Neural progenitor cell (in vitro differentiated cells): ENCODE data around the gene NUCB2. TPM values are rescaled to one million over a fixed set of nuclear protein-coding genes. Genes with fewer than 3 reads are reported as not detected.

Experiments
- DNase-seq: peaks from one replicate; pipeline ENCODE4 v3.0.0-alpha.2; 2016; ENCODE audit warnings: low spot score
- H2AFZ ChIP-seq: fragments of 200-600 bp; sonication (generic); replicated peaks from 2 replicates; pipeline ENCODE4 v1.6.1; 2016; ENCODE audit warnings: antibody characterized with exemption
- H3F3A ChIP-seq: fragments of 200-600 bp; sonication (generic); 2 replicates; pipeline ENCODE4 v1.6.1; 2016; ENCODE audit warnings: antibody characterized with exemption, low read depth
- H3K27ac ChIP-seq: fragments of 200-600 bp; sonication (generic); 2 replicates; pipeline ENCODE4 v1.5.1; 2016; ENCODE audit warnings: mild to moderate bottlenecking
- H3K27me3 ChIP-seq: fragments of 200-600 bp; sonication (generic); 2 replicates; pipeline ENCODE4 v1.6.1; 2016; ENCODE audit warnings: mild to moderate bottlenecking, moderate library complexity
- H3K36me3 ChIP-seq: fragments of 200-600 bp; sonication (generic); 2 replicates; pipeline ENCODE4 v1.5.1; 2016
- H3K4me1 ChIP-seq: fragments of 200-600 bp; sonication (generic); 2 replicates; pipeline ENCODE4 v1.6.1; 2016; ENCODE audit warnings: mixed run types
- H3K4me2 ChIP-seq: fragments of 200-600 bp; sonication (generic); 2 replicates; pipeline ENCODE4 v1.6.1; 2016
- H3K4me3 ChIP-seq: fragments of 200-600 bp; sonication (generic); 2 replicates; pipeline ENCODE4 v1.5.1; 2016
- H3K79me2 ChIP-seq: fragments of 200-600 bp; sonication (generic); 2 replicates; pipeline ENCODE4 v1.6.1; 2016; ENCODE audit warnings: low read depth
- H3K9ac ChIP-seq: fragments of 200-600 bp; sonication (generic); 2 replicates; pipeline ENCODE4 v1.6.1; 2016
- H3K9me3 ChIP-seq: fragments of 200-600 bp; sonication (generic); 2 replicates; pipeline ENCODE4 v1.5.1; 2016; ENCODE audit warnings: low read depth
- H4K20me1 ChIP-seq: fragments of 200-600 bp; sonication (generic); 2 replicates; pipeline ENCODE4 v1.6.1; 2016; ENCODE audit warnings: low read depth
- H3K27ac Mint-ChIP-seq: 3 replicates; pipeline ENCODE4 v1.8.0; 2021; ENCODE audit warnings: mixed read lengths
- H3K27me3 Mint-ChIP-seq: 2 replicates; pipeline ENCODE4 v1.8.0; 2022; ENCODE audit warnings: low read depth, mild to moderate bottlenecking, inconsistent platforms, moderate library complexity, mixed read lengths; ENCODE audit not compliant: insufficient read depth
- H3K36me3 Mint-ChIP-seq: 3 replicates; pipeline ENCODE4 v1.8.0; 2021; ENCODE audit warnings: mixed read lengths
- H3K4me1 Mint-ChIP-seq: 3 replicates; pipeline ENCODE4 v1.8.0; 2021; ENCODE audit warnings: mixed read lengths
- H3K4me3 Mint-ChIP-seq: 3 replicates; pipeline ENCODE4 v1.8.0; 2021; ENCODE audit warnings: mild to moderate bottlenecking, moderate library complexity, mixed read lengths
- H3K9me3 Mint-ChIP-seq: 3 replicates; pipeline ENCODE4 v1.8.0; 2020; ENCODE audit warnings: mixed read lengths
- CTCF ChIP-seq: fragments of 200-600 bp; sonication (generic); IDR thresholded peaks from 2 replicates; pipeline ENCODE4 v1.5.1; 2017; ENCODE audit warnings: antibody characterized with exemption, mild to moderate bottlenecking
- EZH2 ChIP-seq: fragments of 200-600 bp; sonication (generic); IDR thresholded peaks from 2 replicates; pipeline ENCODE4 v1.6.1; 2017; ENCODE audit warnings: antibody characterized with exemption, mild to moderate bottlenecking, moderate library complexity
- EZH2phosphoT487 ChIP-seq: fragments of 200-600 bp; sonication (generic); IDR thresholded peaks from 2 replicates; pipeline ENCODE4 v1.6.1; 2017; ENCODE audit warnings: antibody characterized with exemption
- total RNA-seq: library from RNA; depleted of rRNA; stranded (reverse); fragments of >200 nt; gene quantifications from 2 replicates; pipeline ENCODE4 v1.2.3, GENCODE V29; 2015; ENCODE audit warnings: low replicate concordance

Gene NUCB2
- total RNA-seq, 1 donor from 2014 or later = 80.1 TPM

- Histone ChIP-seq H3K79me2 (no peaks in the 10 kb centered on the region), H3K4me2 (no peak overlapping the region), H3K36me3 (no peaks in the 10 kb centered on the region), H3F3A (no peaks in the 10 kb centered on the region), H3K9ac (no peak overlapping the region), H3K4me1 (no peaks in the 10 kb centered on the region), H3K27me3 (no peaks in the 10 kb centered on the region), H4K20me1 (no peaks in the 10 kb centered on the region), H2AFZ (no peak overlapping the region), H3K27ac (no peak overlapping the region), H3K9me3 (no peaks in the 10 kb centered on the region), H3K4me3 (no peak overlapping the region)
- Mint-ChIP-seq H3K27me3 (no peaks in the 10 kb centered on the region), H3K9me3 (no peaks in the 10 kb centered on the region), H3K4me1 (no peaks in the 10 kb centered on the region), H3K27ac (no peak overlapping the region), H3K36me3 (peaks cover 14% of the 10 kb centered on the region), H3K4me3 (no peak overlapping the region)
- TF ChIP-seq CTCF (no peak), EZH2 (no peak), EZH2phosphoT487 (no peak)
- no peak for DNase-seq
These were observed 9.8 kb downstream of the NUCB2 start for GRCh38 chr11:17286332-17286731.

GRCh38 chr11:17287058-17287457, 10.5 kb downstream of the NUCB2 start:
- no peaks in the 10 kb centered on the region for H4K20me1 ChIP-seq
- no peak overlapping the region for H3K4me3 ChIP-seq
- no peak overlapping the region for H3K27ac ChIP-seq
- H3K36me3 ChIP-seq = no peaks in the 10 kb centered on the region
- no peak for DNase-seq
- no peaks in the 10 kb centered on the region for H3K27me3 Mint-ChIP-seq
- no peak for TF ChIP-seq EZH2
- TF ChIP-seq EZH2phosphoT487 = no peak
- TF ChIP-seq CTCF = no peak
- H3K9me3 ChIP-seq = no peaks in the 10 kb centered on the region
- no peaks in the 10 kb centered on the region for H3K79me2 ChIP-seq
- no peaks in the 10 kb centered on the region for H3K9me3 Mint-ChIP-seq
- H3K27ac Mint-ChIP-seq = no peak overlapping the region
- no peak overlapping the region for H2AFZ ChIP-seq
- no peak overlapping the region for H3K4me3 Mint-ChIP-seq
- peaks cover 14% of the 10 kb centered on the region for H3K36me3 Mint-ChIP-seq
- no peaks in the 10 kb centered on the region for H3K27me3 ChIP-seq
- H3K4me1 ChIP-seq = no peaks in the 10 kb centered on the region
- H3K4me2 ChIP-seq = no peak overlapping the region
- H3F3A ChIP-seq = no peaks in the 10 kb centered on the region
- no peaks in the 10 kb centered on the region for H3K4me1 Mint-ChIP-seq
- no peak overlapping the region for H3K9ac ChIP-seq

GRCh38 chr11:17291710-17292109, 15.2 kb downstream of the NUCB2 start:
- H3K9me3 Mint-ChIP-seq = no peaks in the 10 kb centered on the region
- Histone ChIP-seq H3K79me2 (no peaks in the 10 kb centered on the region), H3K9me3 (no peaks in the 10 kb centered on the region), H3K9ac (no peak overlapping the region), H3K27me3 (no peaks in the 10 kb centered on the region), H3K4me2 (no peak overlapping the region), H3K36me3 (peaks cover 7% of the 10 kb centered on the region), H3K4me3 (no peak overlapping the region), H4K20me1 (no peaks in the 10 kb centered on the region), H3F3A (no peaks in the 10 kb centered on the region), H3K4me1 (no peaks in the 10 kb centered on the region), H3K27ac (no peak overlapping the region), H2AFZ (no peak overlapping the region)
- TF ChIP-seq EZH2phosphoT487 = no peak
- TF ChIP-seq EZH2 = no peak
- TF ChIP-seq CTCF = no peak
- peaks cover 7% of the 10 kb centered on the region for H3K36me3 Mint-ChIP-seq
- H3K27ac Mint-ChIP-seq = no peak overlapping the region
- no peaks in the 10 kb centered on the region for H3K27me3 Mint-ChIP-seq
- H3K4me1 Mint-ChIP-seq = no peaks in the 10 kb centered on the region
- DNase-seq = no peak
- H3K4me3 Mint-ChIP-seq = no peak overlapping the region

GRCh38 chr11:17293311-17293710, 16.8 kb downstream of the NUCB2 start:
- Histone ChIP-seq H3K36me3 (peaks cover 7% of the 10 kb centered on the region), H3K9ac (no peak overlapping the region), H2AFZ (no peak overlapping the region), H4K20me1 (no peaks in the 10 kb centered on the region), H3K27ac (no peak overlapping the region), H3K4me1 (no peaks in the 10 kb centered on the region), H3K4me3 (no peak overlapping the region), H3K79me2 (no peaks in the 10 kb centered on the region), H3F3A (no peaks in the 10 kb centered on the region), H3K9me3 (no peaks in the 10 kb centered on the region), H3K27me3 (no peaks in the 10 kb centered on the region), H3K4me2 (no peak overlapping the region)
- DNase-seq = no peak
- H3K9me3 Mint-ChIP-seq = no peaks in the 10 kb centered on the region
- no peaks in the 10 kb centered on the region for H3K27me3 Mint-ChIP-seq
- TF ChIP-seq EZH2phosphoT487 (no peak), CTCF (no peak), EZH2 (no peak)
- no peak overlapping the region for H3K27ac Mint-ChIP-seq
- H3K4me3 Mint-ChIP-seq = no peak overlapping the region
- no peaks in the 10 kb centered on the region for H3K4me1 Mint-ChIP-seq
- H3K36me3 Mint-ChIP-seq = peaks cover 9% of the 10 kb centered on the region
